Motor neuron (in vitro differentiated cells): Measurements from ENCODE around the gene CBFB. TPM values are rescaled to one million over a fixed set of nuclear protein-coding genes. Genes with fewer than 3 reads are reported as not detected.

Source experiments
- ATAC-seq, 8 experiments: fragments of 200-7000 bp; cut with Tn5 transposase; replicated peaks in 6 of 8; 2 replicates each; pipeline ENCODE4 v1.8.0; 2021; ENCODE audit warnings: mild to moderate bottlenecking in 8 of 8, moderate library complexity in 8 of 8
- H3K27ac ChIP-seq, 2 donors: fragments of 250-450 bp; sonication (Bioruptor Pico); 2 replicates each; pipeline ENCODE4 v1.9.0; 2021; ENCODE audit warnings: antibody characterized with exemption in 2 of 2, mild to moderate bottlenecking in 2 of 2, moderate library complexity in 1 of 2
- H3K4me1 ChIP-seq, 2 donors: fragments of 250-450 bp; sonication (Bioruptor Pico); replicated peaks in 1 of 2; 2 replicates each; pipeline ENCODE4 v1.6.1; 2021; ENCODE audit warnings: antibody characterized with exemption in 2 of 2, mild to moderate bottlenecking in 2 of 2, moderate library complexity in 1 of 2
- H3K4me3 ChIP-seq, 5 donors: fragments of 250-450 bp; sonication (Bioruptor Pico); 2 replicates each; pipeline ENCODE4 v1.9.0; 2021; ENCODE audit warnings: antibody characterized with exemption in 5 of 5, mild to moderate bottlenecking in 5 of 5, moderate library complexity in 4 of 5
- WGBS, 10 experiments: fragments of 450-650 bp; shearing (Covaris generic); methylation state at CpG; one replicate each; pipeline ENCODE4 v1.0.0; 2022; 5-methylcytosine and 5-hydroxymethylcytosine counted together
- in situ Hi-C, 9 experiments: fragments of 400-800 bp; cut with MboI; loops; one replicate each; pipeline ENCODE4 v1.15.0; 2021; ENCODE audit warnings: low sequenced_read_pairs in 9 of 9, low pct_unique_long_range_greater_than_20kb in 2 of 9; ENCODE audit not compliant: unreplicated experiment in 9 of 9
- total RNA-seq, 8 experiments: library from RNA; unstranded; fragments of 300-600 nt; gene quantifications; 2 replicates each; pipeline versions ENCODE4 v1.2.3 to v1.2.4, GENCODE V29; 2022

CBFB gene
- total RNA-seq, 8 experiments from 2014 or later, result 20.1 to 77.7 (median 33.0) TPM

DNA sequence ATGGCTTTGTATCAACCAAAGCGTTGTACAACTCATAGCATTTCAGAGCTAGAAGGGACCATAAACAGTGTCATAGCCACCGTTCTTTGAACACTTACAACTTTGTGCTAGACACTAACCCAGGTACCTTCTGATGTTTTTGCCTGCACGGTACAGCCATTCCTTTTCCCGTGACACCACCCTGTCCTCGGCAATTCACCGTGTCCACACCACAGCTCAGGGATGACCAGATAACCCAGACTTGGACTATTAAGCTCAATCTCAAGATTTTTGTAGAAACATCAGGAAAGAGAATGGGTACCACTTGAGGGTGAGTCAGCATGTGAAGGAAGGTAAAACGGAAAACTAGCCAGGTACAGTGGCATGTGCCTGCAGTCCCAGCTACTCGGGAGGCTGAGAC lies 9.8 kb upstream of the CBFB start:
- Histone ChIP-seq H3K27ac (no peak overlapping the region), H3K4me1 (peaks cover 3 to 7% of the 10 kb centered on the region in 2 donors), H3K4me3 (no peak overlapping the region)
- in situ Hi-C loops, result no loop called here
- WGBS, 10 experiments, result 65 to 100% (median 87%) methylated on average over 1 to 6 of the region's 8 CpGs; no CpG with 5 or more reads in 2 of the 10 experiments
- no peak for ATAC-seq

DNA sequence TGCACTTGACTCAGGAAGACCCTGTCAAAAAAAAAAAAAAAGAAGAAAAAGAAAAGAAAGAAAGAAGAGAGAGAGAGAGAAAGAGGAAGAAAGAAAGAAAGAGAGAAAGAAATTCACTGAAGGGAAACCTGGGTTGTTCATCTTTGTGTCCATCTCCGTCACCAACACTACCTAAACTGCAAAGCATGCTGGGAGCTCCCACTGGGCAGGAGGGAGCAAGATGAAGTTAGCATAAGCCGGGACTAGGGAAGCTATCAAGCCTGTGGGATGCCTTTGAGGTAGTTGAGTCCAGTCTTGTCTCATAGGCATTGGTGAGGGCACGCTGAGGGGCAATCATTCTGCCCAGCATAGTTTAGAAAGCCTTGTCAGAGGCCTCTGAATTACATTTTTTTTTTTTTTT lies 7.6 kb upstream of the CBFB start:
- no peaks in the 10 kb centered on the region for H3K4me1 ChIP-seq
- no peak for ATAC-seq
- no peak overlapping the region for H3K27ac ChIP-seq
- 60 to 100% (median 85%) methylated on average over 1 to 3 of the region's 3 CpGs; no CpG with 5 or more reads in 1 of the 10 experiments for WGBS, 10 experiments
- in situ Hi-C loops, result no loop called here
- no peak overlapping the region for H3K4me3 ChIP-seq

DNA sequence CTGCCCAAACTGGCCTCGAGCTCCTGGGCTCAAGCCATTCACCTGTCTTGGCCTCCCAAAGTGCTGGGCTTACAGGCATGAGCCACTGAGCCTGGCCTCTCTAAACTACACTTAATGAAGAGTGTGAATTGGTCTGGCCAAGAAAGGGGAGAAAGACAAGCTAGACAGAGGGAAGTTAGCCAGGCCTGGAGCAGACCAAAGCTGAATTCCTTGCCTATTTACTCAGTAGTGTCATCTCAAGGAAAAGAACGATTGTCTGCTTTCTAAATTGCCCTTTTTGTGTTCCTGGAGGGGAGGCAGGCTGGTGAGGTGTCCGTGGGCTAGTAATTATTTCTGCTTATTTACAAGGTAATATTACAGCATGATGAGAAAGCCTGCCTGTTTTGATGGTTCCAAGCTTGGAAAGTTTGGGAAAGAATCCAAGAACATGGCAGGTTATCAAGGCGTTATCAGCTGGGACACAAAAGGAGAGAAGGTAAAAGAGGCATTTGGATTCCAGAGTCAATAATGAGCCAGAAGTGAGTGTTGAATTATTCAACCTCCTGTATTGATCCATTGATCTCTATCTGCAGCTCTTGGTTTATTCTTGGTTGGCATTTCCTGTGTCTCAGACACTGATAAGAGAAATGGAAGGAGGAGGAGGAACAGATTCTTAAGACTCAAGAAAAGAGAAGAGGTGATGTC lies 6.3 kb upstream of the CBFB start:
- in situ Hi-C loops, result no loop called here
- no peak for ATAC-seq

DNA sequence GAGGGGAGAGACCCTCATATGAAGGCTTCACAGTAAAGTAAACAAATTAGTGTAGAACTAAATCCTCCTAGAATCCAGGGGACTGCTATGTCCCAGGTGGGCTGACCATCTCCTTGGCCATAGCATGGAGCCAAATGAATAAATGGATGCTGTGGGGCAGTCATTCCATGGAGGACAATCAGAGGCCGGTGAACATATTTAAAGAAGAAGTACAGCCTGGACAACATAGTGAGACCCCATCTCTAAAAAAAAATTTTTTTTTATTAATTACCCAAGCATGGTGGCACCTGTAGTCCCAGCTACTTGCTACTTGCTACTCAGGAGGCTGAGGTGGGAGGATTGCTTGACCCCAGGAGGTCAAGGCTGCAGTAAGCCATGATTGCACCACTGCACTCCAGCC lies 5.3 kb upstream of the CBFB start:
- H3K4me1 ChIP-seq, result peaks cover 2 to 4% of the 10 kb centered on the region in 2 donors
- no peak overlapping the region for H3K27ac ChIP-seq
- WGBS, 10 experiments, result 78 to 100% (median 94%) methylated on average over 1 of the region's 1 CpG; no CpG with 5 or more reads in 4 of the 10 experiments
- no peak overlapping the region for H3K4me3 ChIP-seq
- in situ Hi-C loops, result no loop called here
- ATAC-seq, result no peak

More for the DNA sequence above, 6.3 kb upstream of the CBFB start:
- H3K4me3 ChIP-seq, result no peak overlapping the region
- WGBS, 10 experiments, result 35 to 100% (median 74%) methylated on average over 1 to 4 of the region's 4 CpGs; no CpG with 5 or more reads in 2 of the 10 experiments
- H3K27ac ChIP-seq, result no peak overlapping the region
- H3K4me1 ChIP-seq, result no peaks in the 10 kb centered on the region

DNA sequence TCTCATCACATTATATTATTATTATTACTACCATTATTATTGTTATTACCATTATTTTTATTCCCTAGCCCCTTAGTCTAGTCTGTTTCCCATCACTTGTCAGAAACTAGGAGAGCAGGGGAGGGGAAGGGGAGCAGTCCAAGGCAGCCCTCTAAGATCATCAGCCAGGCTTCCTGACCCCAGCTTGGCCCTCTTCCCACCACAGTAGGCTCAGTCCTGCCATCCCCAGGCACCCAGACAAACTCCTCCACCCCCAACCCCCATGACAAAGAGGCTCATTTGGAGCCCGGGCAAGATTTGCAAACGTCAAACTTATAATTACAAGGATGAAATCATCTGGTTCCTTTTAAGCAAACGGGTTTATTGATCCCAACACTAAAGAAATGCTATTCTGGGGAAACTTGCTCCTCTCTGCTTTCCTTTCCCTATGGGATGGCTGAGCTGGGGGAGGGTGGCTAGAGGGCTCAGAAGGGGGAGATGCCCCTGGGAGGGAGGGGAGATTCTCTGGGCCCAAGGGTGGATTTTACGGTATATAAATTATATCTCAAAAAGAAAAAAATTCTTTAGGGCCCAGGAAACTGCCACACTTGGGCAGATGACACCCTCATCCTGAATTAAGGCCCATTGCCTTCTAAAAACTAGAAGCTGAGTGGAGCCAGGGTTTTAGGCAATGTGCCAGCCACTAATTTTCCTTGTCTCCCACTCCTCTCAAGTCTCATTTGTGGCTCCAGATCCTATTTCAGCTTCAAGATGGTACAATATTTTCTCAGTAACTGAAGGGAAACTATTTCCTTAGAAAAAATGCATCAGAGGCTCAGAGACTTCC lies 4.4 kb upstream of the CBFB start:
- WGBS, 10 experiments, result 16 to 33% methylated on average over 3 of the region's 4 CpGs; no CpG with 5 or more reads in 8 of the 10 experiments
- H3K4me1 ChIP-seq, result peaks cover 2 to 4% of the 10 kb centered on the region in 2 donors
- H3K27ac ChIP-seq, result no peak overlapping the region
- no peak for ATAC-seq
- no peak overlapping the region for H3K4me3 ChIP-seq
- in situ Hi-C loops, result no loop called here

DNA sequence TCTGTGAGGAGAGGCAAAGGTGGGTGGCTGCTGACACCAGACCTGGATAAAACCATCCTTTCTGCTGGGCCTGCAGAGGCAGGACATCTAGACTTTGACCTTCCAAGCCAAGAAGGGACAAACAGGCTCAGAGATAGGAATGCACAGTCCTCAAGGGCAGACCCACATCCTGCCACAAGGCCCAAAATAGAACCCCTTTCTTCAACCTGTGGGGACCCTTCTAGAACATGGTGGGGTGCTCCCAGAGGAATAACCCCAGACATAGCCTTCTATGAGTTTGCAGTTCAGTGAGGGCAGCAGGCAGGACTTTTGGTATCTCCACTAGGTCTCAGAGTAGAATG lies 3.8 kb upstream of the CBFB start:
- no peak for ATAC-seq
- Histone ChIP-seq H3K4me3 (no peak overlapping the region), H3K4me1 (peaks cover 3 to 4% of the 10 kb centered on the region in 2 donors), H3K27ac (no peak overlapping the region)
- in situ Hi-C loops, result no loop called here

DNA sequence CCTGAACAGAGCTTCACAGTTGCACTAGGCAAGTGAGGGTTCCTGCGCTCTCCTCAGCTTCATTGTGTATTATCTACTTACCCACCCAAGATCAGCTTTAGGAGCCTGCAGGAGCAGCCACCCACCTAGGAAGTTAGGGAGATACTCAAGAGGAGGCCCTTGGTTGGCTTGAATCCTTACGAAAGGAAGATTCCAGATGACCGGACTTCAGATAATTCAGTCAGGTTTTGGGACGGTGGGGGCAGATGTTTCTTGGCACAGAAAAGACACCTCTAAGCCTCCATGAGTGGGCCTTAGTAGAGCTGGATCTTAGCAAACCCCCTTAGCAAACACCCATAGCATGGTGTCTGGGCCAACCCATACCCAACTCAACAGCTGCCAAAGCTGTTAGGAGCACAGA lies 2.4 kb upstream of the CBFB start:
- no peak for ATAC-seq
- H3K4me1 ChIP-seq, result peaks cover 10 to 14% of the 10 kb centered on the region in 2 donors
- no peak overlapping the region for H3K4me3 ChIP-seq
- in situ Hi-C loops, result no loop called here
- WGBS, 10 experiments, result 96 to 100% (median 100%) methylated on average over 1 to 4 of the region's 4 CpGs; no CpG with 5 or more reads in 7 of the 10 experiments
- H3K27ac ChIP-seq, result no peak overlapping the region

DNA sequence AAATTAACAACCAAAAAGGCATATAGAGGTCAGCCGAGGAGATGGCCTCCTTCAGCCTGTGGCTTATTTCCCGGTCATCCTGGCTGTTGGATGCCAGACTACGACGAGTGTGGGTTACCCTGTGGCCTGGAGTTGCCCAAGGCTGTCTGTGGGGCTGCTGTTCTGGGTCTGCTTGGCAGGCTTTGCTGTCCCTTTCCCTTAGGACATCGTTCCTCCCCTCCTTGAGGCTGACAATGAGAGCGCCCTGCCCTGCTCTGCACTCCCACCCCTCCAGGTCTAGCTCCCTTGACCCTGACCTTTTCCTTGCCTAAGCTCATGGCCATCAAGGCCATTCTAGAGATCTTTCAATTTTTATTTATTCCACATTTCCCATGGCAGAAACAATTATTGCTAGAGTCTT lies 1.9 kb upstream of the CBFB start:
- WGBS, 10 experiments, result 80 to 100% (median 90%) methylated on average over 2 to 6 of the region's 6 CpGs; no CpG with 5 or more reads in 3 of the 10 experiments
- ATAC-seq, result no peak
- Histone ChIP-seq H3K4me1 (peaks cover 10 to 14% of the 10 kb centered on the region in 2 donors), H3K27ac (no peak overlapping the region), H3K4me3 (no peak overlapping the region)
- in situ Hi-C loops, result no loop called here

DNA sequence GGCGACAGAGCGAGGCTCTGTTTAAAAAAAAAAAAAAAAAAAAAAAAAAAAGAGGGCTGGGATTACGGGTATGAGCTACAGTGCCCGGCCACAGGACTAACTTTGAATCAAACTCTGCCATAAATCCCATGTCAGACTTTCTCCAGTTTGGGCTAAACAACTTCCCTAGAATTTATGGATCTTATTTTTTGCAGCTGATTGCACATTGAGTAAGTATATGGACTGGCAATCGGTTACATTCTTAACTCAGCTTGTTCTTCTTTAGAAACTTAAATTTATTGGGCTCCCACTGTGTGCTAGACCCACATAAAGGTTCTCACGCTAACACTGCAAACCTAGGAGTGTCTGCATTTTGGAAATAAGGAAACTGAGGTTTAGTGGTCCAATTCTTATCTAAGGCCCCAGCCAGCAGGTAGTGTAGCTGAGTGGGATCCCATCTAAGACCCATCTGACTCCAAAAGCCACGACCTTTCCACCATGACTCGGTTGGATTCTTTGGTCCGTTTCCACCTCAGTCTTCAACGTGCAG lies 718 bp upstream of the CBFB start:
- H3K4me1 ChIP-seq, result peaks cover 10 to 14% of the 10 kb centered on the region in 2 donors
- no peak for ATAC-seq
- WGBS, 10 experiments, result 17 to 92% (median 60%) methylated on average over 1 to 6 of the region's 10 CpGs; no CpG with 5 or more reads in 1 of the 10 experiments
- in situ Hi-C loops, result no loop called here
- H3K4me3 ChIP-seq, result peak overlapping the region; percentile 63 to 93 (median 84)
- peak overlapping the region in 1 of 2 donors; percentile 88 for H3K27ac ChIP-seq

DNA sequence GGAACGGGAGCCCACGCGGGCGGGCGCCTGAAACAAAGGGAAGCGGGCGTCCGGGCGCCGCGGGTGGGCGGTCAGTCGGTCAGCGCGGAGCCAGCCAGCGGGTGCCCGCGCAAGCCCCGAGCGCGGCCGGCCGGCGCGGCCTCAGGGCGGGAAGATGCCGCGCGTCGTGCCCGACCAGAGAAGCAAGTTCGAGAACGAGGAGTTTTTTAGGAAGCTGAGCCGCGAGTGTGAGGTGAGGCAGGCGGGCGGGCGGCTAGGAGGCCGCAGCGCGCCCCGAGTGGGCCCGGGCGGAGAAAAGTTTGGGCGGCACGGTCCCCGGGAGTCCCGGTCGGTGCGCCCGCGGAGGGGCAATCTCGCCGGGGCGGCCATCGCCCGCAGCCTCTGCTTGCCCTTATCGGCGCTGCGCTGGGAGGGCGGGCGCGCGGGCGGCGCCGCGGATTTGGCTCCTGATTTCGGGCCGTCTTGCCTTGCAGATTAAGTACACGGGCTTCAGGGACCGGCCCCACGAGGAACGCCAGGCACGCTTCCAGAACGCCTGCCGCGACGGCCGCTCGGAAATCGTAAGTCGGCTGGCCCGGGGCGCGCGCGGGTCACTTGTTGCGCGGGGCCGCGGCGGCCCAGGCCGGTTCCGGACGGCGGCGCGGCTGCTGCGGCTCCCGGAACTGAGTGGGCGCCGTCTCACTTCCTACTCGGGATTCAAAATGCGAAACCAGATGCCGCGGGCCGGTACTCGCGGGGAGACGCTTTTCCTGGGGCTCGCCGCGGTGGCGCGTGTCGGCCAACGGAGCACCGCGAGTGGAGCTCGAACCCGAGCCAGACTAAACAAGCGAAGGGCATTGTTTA lies 526 bp downstream of the CBFB start:
- WGBS, 10 experiments, result 0 to 1% (median 0%) methylated on average over 1 to 13 of the region's 123 CpGs; no CpG with 5 or more reads in 6 of the 10 experiments

DNA sequence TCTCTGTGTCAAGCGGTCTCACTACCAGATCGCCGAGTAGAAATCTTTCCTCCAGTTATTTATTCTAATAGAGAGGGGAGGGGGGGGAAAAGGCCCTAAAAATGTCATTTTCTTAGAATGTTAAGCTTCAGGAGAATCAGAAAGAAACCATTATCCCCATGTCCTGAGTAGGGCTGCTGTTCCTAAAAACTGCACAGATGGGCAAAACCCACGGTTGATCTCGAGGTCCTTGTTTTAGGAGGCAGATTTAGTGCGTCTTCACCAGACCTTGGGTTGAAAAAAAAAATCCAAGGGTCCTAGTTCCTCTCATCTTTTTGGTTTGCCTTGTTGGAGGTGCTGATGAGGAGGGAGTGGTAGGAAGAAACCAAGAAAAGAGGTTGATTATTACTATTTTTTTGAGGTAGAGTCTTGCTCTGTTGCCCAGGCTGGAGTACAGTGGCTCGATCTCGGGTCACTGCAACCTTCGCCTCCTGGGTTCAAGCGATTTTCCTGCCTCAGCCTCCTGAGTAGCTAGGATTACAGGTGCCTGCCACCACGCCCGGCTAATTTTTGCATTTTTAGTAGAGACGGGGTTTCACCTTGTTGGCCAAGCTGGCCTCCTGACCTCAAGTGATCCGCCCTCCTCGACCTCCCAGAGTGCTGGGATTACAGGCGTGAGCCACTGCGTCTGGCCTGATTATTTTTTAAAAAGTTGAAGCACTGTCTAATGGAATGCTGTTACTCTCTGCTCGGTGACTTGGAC lies 1.4 kb downstream of the CBFB start:
- peak overlapping the region in 1 of 2 donors; percentile 88 for H3K27ac ChIP-seq
- ATAC-seq, result no peak
- in situ Hi-C loops, result no loop called here
- H3K4me1 ChIP-seq, result peaks cover 10 to 14% of the 10 kb centered on the region in 2 donors
- WGBS, 10 experiments, result 0 to 85% (median 34%) methylated on average over 1 to 15 of the region's 18 CpGs; no CpG with 5 or more reads in 1 of the 10 experiments
- H3K4me3 ChIP-seq, result peak overlapping the region; percentile 63 to 93 (median 84)

More for the DNA sequence above, 526 bp downstream of the CBFB start:
- Histone ChIP-seq H3K4me3 (peak overlapping the region; percentile 63 to 93 (median 84)), H3K4me1 (peaks cover 10 to 14% of the 10 kb centered on the region in 2 donors), H3K27ac (peak overlapping the region; percentile 39 to 88)
- ATAC-seq, result peak; percentile 51 to 75 (median 65)
- in situ Hi-C loops, result no loop called here

DNA sequence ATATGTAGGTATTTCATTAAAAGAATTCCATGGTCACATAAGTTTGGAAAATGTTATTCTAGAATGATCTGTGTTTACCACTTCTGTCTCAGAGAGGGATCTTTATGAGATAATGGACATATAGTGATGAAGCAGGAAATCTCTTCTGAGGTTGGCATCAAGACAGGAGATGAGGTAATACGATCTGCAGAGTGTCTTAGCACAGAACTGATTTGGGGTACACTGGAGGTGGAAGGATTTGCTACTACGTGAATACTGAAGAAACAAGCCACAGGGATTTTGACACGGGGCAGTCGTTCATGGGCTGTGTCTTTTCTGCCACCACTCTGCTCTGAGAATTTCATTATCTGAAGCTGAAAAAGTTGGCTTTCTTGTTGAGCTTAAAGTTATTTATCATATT lies 5.5 kb downstream of the CBFB start:
- H3K27ac ChIP-seq, result no peak overlapping the region
- in situ Hi-C loops, result no loop called here
- ATAC-seq, result no peak
- H3K4me3 ChIP-seq, result no peak overlapping the region
- WGBS, 10 experiments, result 15 to 100% (median 74%) methylated on average over 1 to 4 of the region's 4 CpGs; no CpG with 5 or more reads in 2 of the 10 experiments
- peaks cover 8 to 15% of the 10 kb centered on the region in 2 donors for H3K4me1 ChIP-seq
